GM18907 (cell line): ENCODE data around the gene TBR1.

Source experiments
- ATAC-seq: cut with Tn5 transposase; IDR thresholded peaks from one replicate; pipeline ENCODE4 v1.9.1; 2021; ENCODE audit warnings: mild to moderate bottlenecking, moderate library complexity; ENCODE audit not compliant: unreplicated experiment

TBR1 gene

GRCh38 chr2:161426922-161427663 is 11.0 kb downstream of the TBR1 start:
- ATAC-seq: no peak

GRCh38 chr2:161427664-161428587 is 11.8 kb downstream of the TBR1 start:
- no peak for ATAC-seq

- no peak for ATAC-seq
Measured at GRCh38 chr2:161430386-161430785, 14.3 kb downstream of the TBR1 start.

- no peak for ATAC-seq
Measured at GRCh38 chr2:161432107-161432506, 16.0 kb downstream of the TBR1 start.

- ATAC-seq: no peak
Measured at GRCh38 chr2:161434118-161434517, 18.0 kb downstream of the TBR1 start.

GRCh38 chr2:161436411-161436810 is 20.3 kb downstream of the TBR1 start:
- ATAC-seq: no peak

GRCh38 chr2:161438598-161438997 is 22.5 kb downstream of the TBR1 start:
- no peak for ATAC-seq

GRCh38 chr2:161445097-161445496 is 29.0 kb downstream of the TBR1 start:
- no peak for ATAC-seq

GRCh38 chr2:161448431-161448830 is 32.3 kb downstream of the TBR1 start:
- no peak for ATAC-seq

- ATAC-seq: no peak
Measured at GRCh38 chr2:161471631-161472030, 55.5 kb downstream of the TBR1 start.

- no peak for ATAC-seq
Measured at GRCh38 chr2:161474920-161475319, 58.8 kb downstream of the TBR1 start.
